NT2/D1 (cell line): ENCODE measurements around the gene MYPN.

Experiments used
- DNase-seq: peaks from one replicate; pipeline ENCODE4 v3.0.0-alpha.2; 2011; ENCODE audit warnings: low read depth, low spot score
- H3K27me3 ChIP-seq: 2 replicates; pipeline ENCODE4 v1.6.0; 2011; ENCODE audit warnings: mild to moderate bottlenecking; ENCODE audit not compliant: insufficient read length, insufficient read depth
- H3K36me3 ChIP-seq: 2 replicates; pipeline ENCODE4 v1.6.1; 2011; ENCODE audit warnings: mild to moderate bottlenecking, low read length, mixed read lengths; ENCODE audit not compliant: insufficient read depth, insufficient read length
- H3K4me1 ChIP-seq: 2 replicates; pipeline ENCODE4 v1.5.1; 2011; ENCODE audit not compliant: insufficient read depth, insufficient read length
- H3K4me3 ChIP-seq: 2 replicates; pipeline ENCODE4 v1.5.1; 2011; ENCODE audit warnings: low read depth; ENCODE audit not compliant: insufficient read length
- H3K9ac ChIP-seq: 2 replicates; pipeline ENCODE4 v1.6.0; 2011; ENCODE audit warnings: low read depth; ENCODE audit not compliant: insufficient read length
- H3K9me3 ChIP-seq: 2 replicates; pipeline ENCODE4 v1.5.1; 2011; ENCODE audit warnings: mild to moderate bottlenecking, low read length; ENCODE audit not compliant: insufficient read depth
- SUZ12 ChIP-seq: IDR thresholded peaks from 2 replicates; pipeline ENCODE4 v1.6.1; 2011; ENCODE audit not compliant: insufficient read length, insufficient read depth; ENCODE audit errors: extremely low read depth
- YY1 ChIP-seq: IDR thresholded peaks from 2 replicates; pipeline ENCODE4 v1.6.1; 2011; ENCODE audit not compliant: insufficient read length, insufficient read depth
- ZNF274 ChIP-seq: IDR thresholded peaks from 2 replicates; pipeline ENCODE4 v1.6.1; 2011; ENCODE audit warnings: mild to moderate bottlenecking, low read depth, low read length

Gene MYPN

GRCh38 chr10:68135362-68135761, 26.1 kb downstream of the MYPN start:
- DNase-seq: no peak
- Histone ChIP-seq H3K4me1 (no peaks in the 10 kb centered on the region), H3K4me3 (no peak overlapping the region), H3K27me3 (no peaks in the 10 kb centered on the region), H3K9ac (no peak overlapping the region), H3K9me3 (no peaks in the 10 kb centered on the region), H3K36me3 (no peaks in the 10 kb centered on the region)
- TF ChIP-seq YY1 (no peak), SUZ12 (no peak), ZNF274 (no peak)

- DNase-seq: peak; percentile 3
- no peaks in the 10 kb centered on the region for H3K4me1 ChIP-seq
- H3K4me3 ChIP-seq: no peak overlapping the region
- H3K27me3 ChIP-seq: no peaks in the 10 kb centered on the region
- no peak overlapping the region for H3K9ac ChIP-seq
- no peak for TF ChIP-seq ZNF274
- no peak for TF ChIP-seq YY1
- no peak for TF ChIP-seq SUZ12
- no peaks in the 10 kb centered on the region for H3K9me3 ChIP-seq
- H3K36me3 ChIP-seq: no peaks in the 10 kb centered on the region
Observed at GRCh38 chr10:68135922-68136792, 26.9 kb downstream of the MYPN start.

GRCh38 chr10:68137171-68137570, 27.9 kb downstream of the MYPN start:
- Histone ChIP-seq H3K4me1 (no peaks in the 10 kb centered on the region), H3K36me3 (no peaks in the 10 kb centered on the region), H3K9ac (no peak overlapping the region), H3K9me3 (no peaks in the 10 kb centered on the region), H3K4me3 (no peak overlapping the region), H3K27me3 (no peaks in the 10 kb centered on the region)
- DNase-seq: no peak
- TF ChIP-seq ZNF274: no peak
- no peak for TF ChIP-seq YY1
- TF ChIP-seq SUZ12: no peak

GRCh38 chr10:68138526-68138925, 29.2 kb downstream of the MYPN start:
- no peaks in the 10 kb centered on the region for H3K9me3 ChIP-seq
- H3K36me3 ChIP-seq: no peaks in the 10 kb centered on the region
- H3K4me1 ChIP-seq: no peaks in the 10 kb centered on the region
- no peaks in the 10 kb centered on the region for H3K27me3 ChIP-seq
- no peak for DNase-seq
- TF ChIP-seq YY1: no peak
- no peak for TF ChIP-seq ZNF274
- TF ChIP-seq SUZ12: no peak
- H3K9ac ChIP-seq: no peak overlapping the region
- no peak overlapping the region for H3K4me3 ChIP-seq

GRCh38 chr10:68139448-68140272, 30.4 kb downstream of the MYPN start:
- H3K9ac ChIP-seq: no peak overlapping the region
- no peaks in the 10 kb centered on the region for H3K9me3 ChIP-seq
- H3K36me3 ChIP-seq: no peaks in the 10 kb centered on the region
- TF ChIP-seq YY1 (no peak), SUZ12 (no peak)
- no peaks in the 10 kb centered on the region for H3K27me3 ChIP-seq
- no peaks in the 10 kb centered on the region for H3K4me1 ChIP-seq
- no peak for DNase-seq
- no peak overlapping the region for H3K4me3 ChIP-seq

GRCh38 chr10:68142761-68143160, 33.5 kb downstream of the MYPN start:
- Histone ChIP-seq H3K4me3 (no peak overlapping the region), H3K36me3 (no peaks in the 10 kb centered on the region), H3K9ac (no peak overlapping the region), H3K9me3 (no peaks in the 10 kb centered on the region), H3K4me1 (no peaks in the 10 kb centered on the region), H3K27me3 (no peaks in the 10 kb centered on the region)
- no peak for TF ChIP-seq ZNF274
- DNase-seq: no peak

- H3K27me3 ChIP-seq: no peaks in the 10 kb centered on the region
- no peak for DNase-seq
- no peak overlapping the region for H3K9ac ChIP-seq
Observed at GRCh38 chr10:68144709-68145108, 35.4 kb downstream of the MYPN start.

More at GRCh38 chr10:68144709-68145108, 35.4 kb downstream of the MYPN start:
- Histone ChIP-seq H3K36me3 (no peaks in the 10 kb centered on the region), H3K9me3 (no peaks in the 10 kb centered on the region), H3K4me1 (no peaks in the 10 kb centered on the region), H3K4me3 (no peak overlapping the region)
- TF ChIP-seq YY1 (no peak), ZNF274 (no peak), SUZ12 (no peak)
